GM12872 (cell line): ENCODE data around the gene SIPA1L3.

ENCODE experiments used
- CTCF ChIP-seq: IDR thresholded peaks from 3 replicates; pipeline ENCODE4 v1.5.1; 2011; ENCODE audit warnings: low read depth, mild to moderate bottlenecking, low read length, moderate library complexity; ENCODE audit not compliant: insufficient read depth

The SIPA1L3 gene

GRCh38 chr19:38213911-38214625 lies 307.1 kb downstream of the SIPA1L3 start:
- no peak for TF ChIP-seq CTCF

GRCh38 chr19:38216785-38217641 lies 310.0 kb downstream of the SIPA1L3 start:
- TF ChIP-seq CTCF: no peak

- TF ChIP-seq CTCF: no peak
Measured at GRCh38 chr19:38218204-38218603, 311.2 kb downstream of the SIPA1L3 start.

- TF ChIP-seq CTCF: no peak
Measured at GRCh38 chr19:38219221-38219620, 312.2 kb downstream of the SIPA1L3 start.

- TF ChIP-seq CTCF: no peak
Measured at GRCh38 chr19:38221421-38221820, 314.4 kb downstream of the SIPA1L3 start.

- no peak for TF ChIP-seq CTCF
Measured at GRCh38 chr19:38221919-38222830, 315.2 kb downstream of the SIPA1L3 start.

GRCh38 chr19:38223119-38223523 lies 316.1 kb downstream of the SIPA1L3 start:
- no peak for TF ChIP-seq CTCF
